Neural cell (in vitro differentiated cells): Measurements from ENCODE around the gene ZCCHC24. TPM values are rescaled to one million over a fixed set of nuclear protein-coding genes. Genes with fewer than 3 reads are reported as not detected.

Source experiments
- H2AFZ ChIP-seq: fragments of 200-600, 300-800 bp; sonication (generic), shearing (Covaris generic); 2 replicates; pipeline ENCODE4 v1.6.0; 2014; ENCODE audit warnings: low read depth, mild to moderate bottlenecking, antibody characterized with exemption, low read length, moderate library complexity
- H3F3A ChIP-seq: fragments of 200-600 bp; shearing (Covaris generic); 2 replicates; pipeline ENCODE4 v1.6.1; 2016; ENCODE audit warnings: mild to moderate bottlenecking, moderate library complexity, mixed read lengths, antibody characterized with exemption, low read length; ENCODE audit not compliant: insufficient read depth, poor library complexity, severe bottlenecking
- H3K27ac ChIP-seq: fragments of 200-600, 300-800 bp; sonication (generic), shearing (Covaris generic); 2 replicates; pipeline ENCODE4 v1.5.1; 2014; ENCODE audit warnings: mild to moderate bottlenecking, low read length, moderate library complexity
- H3K27me3 ChIP-seq: fragments of 300-800, 200-600 bp; sonication (generic), shearing (Covaris generic); 2 replicates; pipeline ENCODE4 v1.6.0; 2014; ENCODE audit warnings: mild to moderate bottlenecking, low read depth, low read length, moderate library complexity; ENCODE audit not compliant: insufficient read depth
- H3K36me3 ChIP-seq: fragments of 300-800, 200-600 bp; sonication (generic), shearing (Covaris generic); 2 replicates; pipeline ENCODE4 v1.5.1; 2014; ENCODE audit warnings: mild to moderate bottlenecking, antibody characterized with exemption, low read length, moderate library complexity; ENCODE audit not compliant: insufficient read depth
- H3K4me2 ChIP-seq: fragments of 300-800, 200-600 bp; sonication (generic), shearing (Covaris generic); 2 replicates; pipeline ENCODE4 v1.6.0; 2014; ENCODE audit warnings: mild to moderate bottlenecking, low read length
- H3K4me3 ChIP-seq: fragments of 300-800, 200-600 bp; sonication (generic), shearing (Covaris generic); 2 replicates; pipeline ENCODE4 v1.5.1; 2014; ENCODE audit warnings: mild to moderate bottlenecking, low read length, moderate library complexity
- H3K79me2 ChIP-seq: fragments of 200-600 bp; shearing (Covaris generic); replicated peaks from 2 replicates; pipeline ENCODE4 v1.6.0; 2014; ENCODE audit warnings: mild to moderate bottlenecking, low read length, moderate library complexity; ENCODE audit not compliant: insufficient read depth
- H3K9ac ChIP-seq: fragments of 300-800, 200-600 bp; sonication (generic), shearing (Covaris generic); 2 replicates; pipeline ENCODE4 v1.6.1; 2016; ENCODE audit warnings: mild to moderate bottlenecking, low read length, mixed read lengths
- H3K9me2 ChIP-seq: fragments of 200-600 bp; shearing (Covaris generic); 2 replicates; pipeline ENCODE4 v1.6.1; 2016; ENCODE audit warnings: mild to moderate bottlenecking, low read length, mixed read lengths; ENCODE audit not compliant: insufficient read depth
- H3K9me3 ChIP-seq: fragments of 200-600, 300-800 bp; sonication (generic), shearing (Covaris generic); 2 replicates; pipeline ENCODE4 v1.6.1; 2016; ENCODE audit warnings: mild to moderate bottlenecking, mixed run types, low read length, moderate library complexity, mixed read lengths
- H4K20me1 ChIP-seq: fragments of 200-600 bp; shearing (Covaris generic); 2 replicates; pipeline ENCODE4 v1.6.1; 2016; ENCODE audit warnings: mild to moderate bottlenecking, mixed run types; ENCODE audit not compliant: insufficient read depth
- EP300 ChIP-seq: fragments of 450-650 bp; conservative IDR thresholded peaks from 2 replicates; pipeline ENCODE4 v1.6.1; 2014; ENCODE audit warnings: antibody characterized with exemption, mild to moderate bottlenecking, moderate library complexity; ENCODE audit not compliant: poor library complexity, severe bottlenecking
- EZH2 ChIP-seq: fragments of 200-600, 300-800 bp; shearing (Covaris generic), sonication (generic); IDR thresholded peaks from 2 replicates; pipeline ENCODE4 v1.6.1; 2014; ENCODE audit warnings: antibody characterized with exemption, low read length, borderline replicate concordance, mild to moderate bottlenecking; ENCODE audit not compliant: insufficient read depth, poor library complexity, severe bottlenecking
- MXI1 ChIP-seq: fragments of 450-650 bp; conservative IDR thresholded peaks from 2 replicates; pipeline ENCODE4 v1.6.1; 2014; ENCODE audit warnings: antibody characterized with exemption, mild to moderate bottlenecking; ENCODE audit not compliant: poor library complexity, severe bottlenecking
- POLR2AphosphoS5 ChIP-seq: IDR thresholded peaks from 2 replicates; pipeline ENCODE4 v1.6.1; 2012
- RAD21 ChIP-seq: fragments of 450-650 bp; conservative IDR thresholded peaks from 2 replicates; pipeline ENCODE4 v1.6.1; 2014; ENCODE audit warnings: antibody characterized with exemption, mild to moderate bottlenecking, moderate library complexity
- REST ChIP-seq: IDR thresholded peaks from 2 replicates; pipeline ENCODE4 v1.6.1; 2012; ENCODE audit warnings: borderline replicate concordance
- SMC3 ChIP-seq: fragments of 450-650 bp; conservative IDR thresholded peaks from 2 replicates; pipeline ENCODE4 v1.6.1; 2014; ENCODE audit warnings: antibody characterized with exemption, mild to moderate bottlenecking, moderate library complexity; ENCODE audit not compliant: poor library complexity
- TAF1 ChIP-seq: IDR thresholded peaks from 2 replicates; pipeline ENCODE4 v1.6.1; 2012; ENCODE audit warnings: low read depth
- polyA plus RNA-seq: library from polyadenylated mRNA; depleted of rRNA; stranded (reverse); fragments of >200 nt; gene quantifications from 2 replicates; pipeline ENCODE4 v1.2.3, GENCODE V29; 2014
- TF ChIP-seq, protein P1 (sequence below): fragments of 450-650 bp; IDR thresholded peaks from 2 replicates; pipeline ENCODE4 v1.5.1; 2014; ENCODE audit warnings: antibody characterized with exemption, mild to moderate bottlenecking, moderate library complexity; ENCODE audit not compliant: poor library complexity, severe bottlenecking

ZCCHC24 gene
- polyA plus RNA-seq, 1 donor from 2014 or later = not detected

- Histone ChIP-seq H3K4me2 (peak within 1 kb of the TSS; percentile 55), H3K9me3 (no peaks in the 10 kb centered on the region), H4K20me1 (no peaks in the 10 kb centered on the region), H3K9me2 (no peaks in the 10 kb centered on the region), H3K27me3 (no peaks in the 10 kb centered on the region), H3K4me3 (peak within 1 kb of the TSS; percentile 73), H3K36me3 (no peaks in the 10 kb centered on the region), H3F3A (no peaks in the 10 kb centered on the region), H3K9ac (peak within 1 kb of the TSS; percentile 69), H3K27ac (no peak within 1 kb of the TSS), H3K79me2 (no peaks in the 10 kb centered on the region), H2AFZ (peak within 1 kb of the TSS; percentile 27)
- TF ChIP-seq MXI1 (peak; percentile 76), REST (no peak), EZH2 (no peak), EP300 (peak; percentile 32), POLR2AphosphoS5 (peak; percentile 68), TAF1 (no peak), SMC3 (peak; percentile 73), RAD21 (peak; percentile 70)
- TF ChIP-seq, protein P1, sequence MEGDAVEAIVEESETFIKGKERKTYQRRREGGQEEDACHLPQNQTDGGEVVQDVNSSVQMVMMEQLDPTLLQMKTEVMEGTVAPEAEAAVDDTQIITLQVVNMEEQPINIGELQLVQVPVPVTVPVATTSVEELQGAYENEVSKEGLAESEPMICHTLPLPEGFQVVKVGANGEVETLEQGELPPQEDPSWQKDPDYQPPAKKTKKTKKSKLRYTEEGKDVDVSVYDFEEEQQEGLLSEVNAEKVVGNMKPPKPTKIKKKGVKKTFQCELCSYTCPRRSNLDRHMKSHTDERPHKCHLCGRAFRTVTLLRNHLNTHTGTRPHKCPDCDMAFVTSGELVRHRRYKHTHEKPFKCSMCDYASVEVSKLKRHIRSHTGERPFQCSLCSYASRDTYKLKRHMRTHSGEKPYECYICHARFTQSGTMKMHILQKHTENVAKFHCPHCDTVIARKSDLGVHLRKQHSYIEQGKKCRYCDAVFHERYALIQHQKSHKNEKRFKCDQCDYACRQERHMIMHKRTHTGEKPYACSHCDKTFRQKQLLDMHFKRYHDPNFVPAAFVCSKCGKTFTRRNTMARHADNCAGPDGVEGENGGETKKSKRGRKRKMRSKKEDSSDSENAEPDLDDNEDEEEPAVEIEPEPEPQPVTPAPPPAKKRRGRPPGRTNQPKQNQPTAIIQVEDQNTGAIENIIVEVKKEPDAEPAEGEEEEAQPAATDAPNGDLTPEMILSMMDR = peak; percentile 93
Measured at GRCh38 chr10:79347226-79347893, 98.1 kb downstream of the ZCCHC24 start, which contains the start of gene PPIF. Gene PPIF (plus strand): TSS chr10:79347469. CDS start chr10:79347549, 80 bp downstream.

DNA sequence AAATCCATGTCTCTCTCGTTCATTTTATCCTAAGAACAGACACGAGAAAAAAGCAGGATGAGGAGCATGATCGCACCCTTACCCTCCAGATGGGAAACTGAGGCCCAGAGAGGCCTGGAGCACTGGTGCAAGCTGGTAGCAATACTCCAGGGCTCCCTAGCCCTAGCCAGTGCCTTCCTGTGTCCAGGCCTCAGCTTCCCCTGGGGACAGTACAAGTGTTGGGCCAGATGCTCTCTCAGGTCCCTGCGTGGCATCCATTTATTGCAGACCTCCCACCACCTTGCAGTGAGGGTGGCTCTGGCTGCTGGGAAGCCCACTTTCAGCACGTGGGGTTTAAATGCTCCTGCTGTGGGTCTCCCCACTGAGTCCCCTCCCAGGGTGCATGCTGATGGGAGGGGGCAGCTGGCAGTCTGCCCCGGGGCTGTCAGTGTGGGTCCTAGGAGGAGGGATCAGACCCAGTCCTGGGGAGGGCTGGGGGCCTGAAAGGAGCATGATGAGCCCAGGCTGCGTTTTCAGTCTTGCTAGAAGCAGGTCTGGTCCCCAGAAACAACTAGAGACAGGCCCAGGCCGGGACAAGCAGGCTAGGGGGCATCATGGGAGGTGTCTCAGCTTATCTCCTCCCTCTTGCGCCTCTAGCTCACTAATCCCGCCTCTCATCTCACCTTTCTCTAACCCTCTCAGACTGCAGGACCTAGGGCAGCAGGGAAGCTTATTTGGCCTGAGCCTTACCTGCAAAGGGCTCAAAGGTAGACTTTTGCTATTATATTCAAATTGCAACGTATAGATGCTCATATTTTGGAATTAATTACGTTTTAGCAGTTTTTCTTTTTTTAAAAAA is 98.8 kb downstream of the ZCCHC24 start:
- Histone ChIP-seq H3K9me2 (no peaks in the 10 kb centered on the region), H3K4me2 (no peak overlapping the region)

More for the DNA sequence above, 98.8 kb downstream of the ZCCHC24 start:
- Histone ChIP-seq H3K9me3 (no peaks in the 10 kb centered on the region), H3K79me2 (no peaks in the 10 kb centered on the region), H3K27ac (no peak overlapping the region), H3F3A (no peaks in the 10 kb centered on the region), H3K27me3 (no peaks in the 10 kb centered on the region), H3K4me3 (peak overlapping the region; percentile 73), H2AFZ (no peak overlapping the region), H3K36me3 (no peaks in the 10 kb centered on the region), H3K9ac (peak overlapping the region; percentile 32), H4K20me1 (no peaks in the 10 kb centered on the region)
- TF ChIP-seq REST (no peak), RAD21 (no peak), EP300 (no peak)
- TF ChIP-seq, protein P1 = no peak
